ENCODE measurements around the gene EEF1AKMT4. TPM values are rescaled to one million over a fixed set of nuclear protein-coding genes. Genes with fewer than 3 reads are reported as not detected.

The EEF1AKMT4 gene
- total RNA-seq, 2 donors from 2014 or later: 4.1 to 11.7 TPM

- Histone ChIP-seq H3K9me3 (no peaks in the 10 kb centered on the region), H3K27me3 (no peaks in the 10 kb centered on the region), H3K36me3 (peaks cover 11% of the 10 kb centered on the region), H3K9ac (ENCODE audit: low read depth in 2 of 2, low read length in 2 of 2) (no peak overlapping the region), H3K4me3 (no peak overlapping the region), H3K27ac (no peak overlapping the region), H3K4me1 (peaks cover 9% of the 10 kb centered on the region)
- intact Hi-C loops (cut with DNase I): no loop called here
- TF ChIP-seq CTCF (IDR thresholded peaks at IDR 0.05): no peak
- DNase-seq: no peak
Measured at GRCh38 chr3:184296616-184297015, 47.1 kb downstream of the EEF1AKMT4 start.

GRCh38 chr3:184298759-184299487 is 49.5 kb downstream of the EEF1AKMT4 start, which contains the start of gene PSMD2:
TSS of gene PSMD2 (plus strand) at chr3:184299241. CDS start at chr3:184299267, 26 bp downstream.
- Histone ChIP-seq H3K27me3 (no peaks in the 10 kb centered on the region), H3K27ac (peak within 1 kb of the TSS; percentile 75), H3K36me3 (peaks cover 24% of the 10 kb centered on the region), H3K9me3 (no peaks in the 10 kb centered on the region), H3K4me3 (peak within 1 kb of the TSS; percentile 79), H3K9ac (ENCODE audit: low read depth in 2 of 2, low read length in 2 of 2) (peak within 1 kb of the TSS; percentile 84 to 86), H3K4me1 (peaks cover 9% of the 10 kb centered on the region)
- intact Hi-C loops (cut with DNase I): no loop called here
- no peak for TF ChIP-seq CTCF (IDR thresholded peaks at IDR 0.05)
- peak; percentile 98 for DNase-seq

- H3K4me3 ChIP-seq: peak overlapping the region; percentile 79
- DNase-seq: no peak
- H3K4me1 ChIP-seq: peaks cover 9% of the 10 kb centered on the region
- no peaks in the 10 kb centered on the region for H3K9me3 ChIP-seq
- intact Hi-C loops (cut with DNase I): no loop called here
- peak overlapping the region; percentile 84 to 86 for H3K9ac ChIP-seq (ENCODE audit: low read depth in 2 of 2, low read length in 2 of 2)
- peaks cover 31% of the 10 kb centered on the region for H3K36me3 ChIP-seq
- H3K27ac ChIP-seq: peak overlapping the region; percentile 9
- TF ChIP-seq CTCF (IDR thresholded peaks at IDR 0.05): no peak
- H3K27me3 ChIP-seq: no peaks in the 10 kb centered on the region
Measured at GRCh38 chr3:184299488-184300377, 50.3 kb downstream of the EEF1AKMT4 start.

GRCh38 chr3:184300378-184300720 is 50.9 kb downstream of the EEF1AKMT4 start:
- Histone ChIP-seq H3K9me3 (no peaks in the 10 kb centered on the region), H3K27ac (no peak overlapping the region), H3K4me1 (peaks cover 9% of the 10 kb centered on the region), H3K9ac (ENCODE audit: low read depth in 2 of 2, low read length in 2 of 2) (peak overlapping the region in 1 of 2 donors; percentile 84), H3K36me3 (peaks cover 34% of the 10 kb centered on the region), H3K4me3 (no peak overlapping the region), H3K27me3 (no peaks in the 10 kb centered on the region)
- no peak for TF ChIP-seq CTCF (IDR thresholded peaks at IDR 0.05)
- intact Hi-C loops (cut with DNase I): no loop called here
- no peak for DNase-seq

- TF ChIP-seq CTCF (IDR thresholded peaks at IDR 0.05): peak; percentile 12
- no peak overlapping the region for H3K9ac ChIP-seq (ENCODE audit: low read depth in 2 of 2, low read length in 2 of 2)
- H3K36me3 ChIP-seq: peaks cover 42% of the 10 kb centered on the region
- no peak overlapping the region for H3K27ac ChIP-seq
- intact Hi-C loops (cut with DNase I): no loop called here
- no peak overlapping the region for H3K4me3 ChIP-seq
- peaks cover 2% of the 10 kb centered on the region for H3K4me1 ChIP-seq
- H3K27me3 ChIP-seq: no peaks in the 10 kb centered on the region
- no peaks in the 10 kb centered on the region for H3K9me3 ChIP-seq
- no peak for DNase-seq
Measured at GRCh38 chr3:184305577-184305976, 56.1 kb downstream of the EEF1AKMT4 start.
